Muscle of leg (tissue), 11 donors: ENCODE results near the gene GGT7. TPM values are rescaled to one million over a fixed set of nuclear protein-coding genes. Genes with fewer than 3 reads are reported as not detected.
"Not testable (repeated sequence)": the region's sequence is repeated elsewhere in the genome, so short reads cannot be mapped to it uniquely, and the experiment has no call there.

Experiments
- DNase-seq: peaks from one replicate; pipeline ENCODE4 v3.0.0; 2013
- H3K27ac ChIP-seq: one replicate; pipeline ENCODE4 v1.5.1; 2013; ENCODE audit warnings: mild to moderate bottlenecking, low read length, control low read depth
- H3K27me3 ChIP-seq: one replicate; pipeline ENCODE4 v1.6.1; 2013; ENCODE audit warnings: low read length; ENCODE audit not compliant: control insufficient read depth, insufficient read depth
- H3K36me3 ChIP-seq: one replicate; pipeline ENCODE4 v1.6.1; 2013; ENCODE audit warnings: low read length; ENCODE audit not compliant: control insufficient read depth, insufficient read depth
- H3K4me1 ChIP-seq: one replicate; pipeline ENCODE4 v1.6.1; 2013; ENCODE audit warnings: low read length; ENCODE audit not compliant: control insufficient read depth, insufficient read depth
- H3K4me3 ChIP-seq: one replicate; pipeline ENCODE4 v1.5.1; 2013; ENCODE audit warnings: low read length, control low read depth
- H3K9me3 ChIP-seq: replicated peaks from 2 replicates; pipeline ENCODE4 v1.6.1; 2013; ENCODE audit warnings: low read depth, low read length; ENCODE audit not compliant: control insufficient read depth
- WGBS: methylation state at CpG from one replicate; pipeline ENCODE4 v1.1.5; 2013; ENCODE audit warnings: missing lambda C conversion rate; ENCODE audit not compliant: insufficient coverage; 5-methylcytosine and 5-hydroxymethylcytosine counted together
- polyA plus RNA-seq, 8 donors: library from polyadenylated mRNA; unstranded; fragments of 120-200 nt; gene quantifications; one replicate each; pipeline versions ENCODE4 v1.2.1 to v1.2.3, GENCODE V29; 2013; ENCODE audit warnings: inconsistent platforms in 1 of 8, low replicate concordance in 1 of 8; ENCODE audit not compliant: insufficient read length in 8 of 8, insufficient read depth in 1 of 8
- total RNA-seq: library from RNA; stranded (reverse); fragments of 120-200 nt; gene quantifications from one replicate; pipeline ENCODE4 v1.2.4, GENCODE V29; 2013

GGT7 gene
- total and polyA plus RNA-seq, 9 donors: 4.5 to 24.7 (median 16.5) TPM

DNA sequence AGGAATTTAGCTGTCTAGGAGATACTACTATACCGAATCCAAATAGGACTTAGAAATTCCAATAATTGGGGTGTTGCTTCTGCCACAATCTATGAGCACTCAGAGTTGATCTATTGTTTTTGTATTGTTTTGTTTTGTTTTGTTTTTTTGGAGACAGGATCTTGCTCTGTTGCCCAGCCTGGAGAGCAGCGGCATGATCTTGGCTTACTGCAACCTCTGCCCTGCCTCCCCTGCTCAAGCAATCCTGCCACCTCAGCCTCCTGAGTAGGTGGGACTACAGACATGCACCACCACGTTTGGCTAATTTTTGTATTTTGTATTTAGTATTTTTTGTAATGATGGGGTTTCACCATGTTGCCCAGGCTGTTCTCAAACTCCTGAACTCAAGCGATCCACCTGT is 11.2 kb upstream of the GGT7 start:
- Histone ChIP-seq H3K27ac (no peak overlapping the region), H3K4me3 (no peak overlapping the region), H3K27me3 (no peaks in the 10 kb centered on the region), H3K4me1 (no peaks in the 10 kb centered on the region), H3K9me3 (no peaks in the 10 kb centered on the region), H3K36me3 (peaks cover 15% of the 10 kb centered on the region)
- 80% methylated on average over 1 of the region's 4 CpGs for WGBS
- no peak for DNase-seq

DNA sequence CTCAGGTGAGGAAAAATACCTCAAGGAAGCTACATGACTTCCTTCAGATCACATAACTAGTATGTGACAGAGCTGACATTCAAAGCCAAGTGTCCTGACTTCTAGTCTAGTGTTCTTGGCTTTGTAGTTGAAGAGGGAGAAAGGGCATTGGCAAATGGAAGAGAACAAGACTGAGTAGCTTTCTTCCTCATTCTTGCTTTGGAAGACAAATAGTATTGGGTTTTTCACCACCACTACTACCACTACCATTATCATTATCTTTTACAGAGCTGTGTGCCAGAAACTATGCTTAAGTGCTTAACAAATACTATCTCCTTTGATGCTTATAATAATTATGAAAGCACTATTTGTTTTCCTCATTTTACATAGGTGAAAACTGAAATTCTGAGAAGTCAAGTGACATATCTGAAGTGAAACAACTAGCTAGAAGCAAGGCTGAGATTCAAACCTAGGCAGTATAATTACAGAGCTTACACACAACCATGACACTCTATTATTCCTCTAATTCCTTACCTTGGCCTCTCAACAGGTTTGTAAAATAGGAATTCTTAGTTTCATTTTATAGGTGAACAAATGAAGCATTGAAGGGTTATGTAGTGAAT is 10.5 kb upstream of the GGT7 start:
- Histone ChIP-seq H3K27ac (no peak overlapping the region), H3K36me3 (peaks cover 15% of the 10 kb centered on the region), H3K9me3 (no peaks in the 10 kb centered on the region), H3K4me1 (no peaks in the 10 kb centered on the region), H3K27me3 (no peaks in the 10 kb centered on the region), H3K4me3 (no peak overlapping the region)
- no peak for DNase-seq

DNA sequence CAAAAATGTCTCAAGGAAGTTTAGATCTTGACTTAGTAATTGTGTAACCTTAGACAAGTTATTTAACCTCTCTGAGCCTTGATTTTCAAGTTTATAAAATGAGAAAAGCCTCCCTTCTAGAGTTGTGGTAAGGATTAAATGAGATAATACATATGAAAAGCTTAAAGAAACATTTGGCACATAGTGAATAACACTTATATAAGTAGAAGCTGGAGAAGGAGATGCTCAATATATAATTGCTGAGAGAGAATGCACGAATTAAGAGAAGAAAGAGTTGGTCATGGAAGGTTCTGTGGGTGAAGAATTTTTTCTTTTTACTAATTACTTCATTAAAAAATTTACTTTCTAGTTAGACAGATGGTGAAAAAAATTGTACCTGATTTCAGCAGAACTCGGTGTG is 9.0 kb upstream of the GGT7 start:
- no peak overlapping the region for H3K27ac ChIP-seq
- no peaks in the 10 kb centered on the region for H3K9me3 ChIP-seq
- H3K27me3 ChIP-seq: no peaks in the 10 kb centered on the region
- no peak for DNase-seq
- no peak overlapping the region for H3K4me3 ChIP-seq
- WGBS: 75% methylated on average over 1 of the region's 2 CpGs
- peaks cover 15% of the 10 kb centered on the region for H3K36me3 ChIP-seq
- H3K4me1 ChIP-seq: peaks cover 3% of the 10 kb centered on the region

DNA sequence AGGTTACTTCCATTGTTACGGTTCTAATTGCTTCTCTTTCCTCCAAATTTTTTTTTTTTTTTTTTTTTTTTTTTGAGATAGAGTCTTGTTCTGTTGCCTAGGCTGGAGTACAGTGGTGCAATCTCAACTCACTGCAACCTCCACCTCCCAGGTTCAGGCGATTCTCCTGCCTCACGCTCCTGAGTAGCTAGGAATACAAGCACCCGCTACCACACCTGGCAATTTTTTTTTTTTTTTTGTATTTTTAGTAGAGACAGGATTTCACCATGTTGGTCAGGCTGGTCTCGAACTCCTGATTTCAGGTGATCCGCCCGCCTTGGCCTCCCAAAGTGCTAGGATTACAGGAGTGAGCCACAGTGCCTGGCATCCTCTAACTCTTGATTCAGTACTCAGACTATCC is 8.3 kb upstream of the GGT7 start:
- WGBS: no CpG with 5 or more reads among the region's 7 CpGs
- not testable (repeated sequence) for H3K4me3 ChIP-seq, H3K27ac ChIP-seq

DNA sequence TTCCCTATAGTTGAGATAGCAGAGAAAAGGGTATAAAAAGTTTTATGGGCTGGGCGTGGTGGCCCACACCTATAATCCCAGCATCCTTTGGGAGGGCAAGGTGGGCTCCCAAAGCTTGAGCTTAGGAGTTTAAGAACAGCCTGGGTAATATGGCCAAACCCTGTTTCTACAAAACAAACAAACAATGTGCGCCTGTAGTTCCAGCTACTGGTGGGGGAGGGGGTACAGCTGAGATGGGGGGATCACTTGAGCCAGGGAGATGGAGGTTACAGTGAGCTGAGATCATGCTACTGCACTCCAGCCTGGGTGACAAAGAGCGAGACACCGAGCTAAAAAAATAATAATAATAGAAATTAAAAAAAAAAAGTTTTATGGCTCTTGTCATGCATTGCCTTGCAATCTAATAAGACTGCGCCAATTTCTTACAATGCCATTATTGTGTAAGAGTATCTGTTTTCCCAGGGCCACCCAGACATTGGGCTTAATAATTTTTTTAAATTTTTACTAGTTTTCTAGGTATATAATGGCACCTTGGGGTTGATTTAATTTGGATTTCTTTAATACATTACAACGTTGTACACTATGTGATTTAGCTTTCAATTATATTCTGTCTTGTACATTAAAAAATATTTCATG is 7.7 kb upstream of the GGT7 start:
- Histone ChIP-seq H3K27me3 (no peaks in the 10 kb centered on the region), H3K4me3 (no peak overlapping the region), H3K36me3 (peaks cover 15% of the 10 kb centered on the region), H3K9me3 (no peaks in the 10 kb centered on the region), H3K4me1 (peaks cover 8% of the 10 kb centered on the region), H3K27ac (no peak overlapping the region)
- DNase-seq: no peak
- WGBS: no CpG with 5 or more reads among the region's 6 CpGs

More for the DNA sequence above, 8.3 kb upstream of the GGT7 start:
- H3K4me1 ChIP-seq, DNase-seq, H3K27me3 ChIP-seq, H3K9me3 ChIP-seq: not testable (repeated sequence)
- peaks cover 15% of the 10 kb centered on the region for H3K36me3 ChIP-seq

DNA sequence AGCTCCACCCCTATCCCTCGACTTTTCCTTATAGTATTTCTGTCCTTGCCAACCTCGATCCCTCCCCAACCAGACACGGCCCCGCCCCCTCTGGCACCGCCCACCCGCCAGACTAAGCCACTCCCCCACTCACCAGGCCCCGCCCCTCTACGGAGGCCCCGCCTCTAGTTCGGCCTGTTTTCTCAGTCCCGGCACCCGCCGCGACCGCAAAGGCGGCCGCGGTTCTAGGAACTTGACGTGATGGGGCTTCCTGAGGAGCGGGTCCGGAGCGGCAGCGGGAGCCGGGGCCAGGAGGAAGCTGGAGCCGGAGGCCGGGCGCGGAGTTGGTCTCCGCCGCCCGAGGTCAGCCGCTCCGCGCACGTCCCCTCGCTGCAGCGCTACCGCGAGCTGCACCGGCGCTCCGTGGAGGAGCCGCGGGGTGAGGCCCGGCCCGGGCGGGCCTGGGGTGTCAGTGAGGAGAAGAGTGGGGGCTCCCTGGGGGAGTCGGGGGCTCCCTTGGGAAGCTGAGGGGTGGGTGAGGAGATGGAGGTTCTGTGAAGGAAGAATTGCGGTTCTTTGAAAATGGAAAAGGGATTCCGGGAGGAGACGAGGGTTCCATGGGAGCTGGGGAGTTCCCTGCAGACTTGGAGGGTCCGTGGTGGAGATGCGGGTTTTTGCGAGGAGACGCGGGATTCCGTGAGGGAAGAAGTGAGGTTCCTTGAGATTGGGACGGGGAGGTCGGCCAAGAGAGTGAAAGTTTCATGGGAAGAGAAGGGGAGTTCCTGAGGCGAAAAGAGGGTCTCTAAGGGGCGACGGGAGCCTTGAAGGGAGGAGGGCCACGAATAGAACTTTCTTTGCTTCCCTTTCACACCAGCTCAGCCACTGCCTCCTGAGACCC is 4.0 kb upstream of the GGT7 start, which contains the start of gene ACSS2:
ACSS2 (plus strand) TSS at position 207 of the 877 bp plus-strand sequence; CDS start at position 241, 34 bp downstream.
- WGBS: 1% methylated on average over 57 of the region's 63 CpGs
- no peak for DNase-seq
- H3K4me1 ChIP-seq: peaks cover 28% of the 10 kb centered on the region
- peak within 1 kb of the TSS; percentile 94 for H3K27ac ChIP-seq
- H3K4me3 ChIP-seq: peak within 1 kb of the TSS; percentile 75
- H3K36me3 ChIP-seq: no peaks in the 10 kb centered on the region
- H3K27me3 ChIP-seq: no peaks in the 10 kb centered on the region
- H3K9me3 ChIP-seq: no peaks in the 10 kb centered on the region

DNA sequence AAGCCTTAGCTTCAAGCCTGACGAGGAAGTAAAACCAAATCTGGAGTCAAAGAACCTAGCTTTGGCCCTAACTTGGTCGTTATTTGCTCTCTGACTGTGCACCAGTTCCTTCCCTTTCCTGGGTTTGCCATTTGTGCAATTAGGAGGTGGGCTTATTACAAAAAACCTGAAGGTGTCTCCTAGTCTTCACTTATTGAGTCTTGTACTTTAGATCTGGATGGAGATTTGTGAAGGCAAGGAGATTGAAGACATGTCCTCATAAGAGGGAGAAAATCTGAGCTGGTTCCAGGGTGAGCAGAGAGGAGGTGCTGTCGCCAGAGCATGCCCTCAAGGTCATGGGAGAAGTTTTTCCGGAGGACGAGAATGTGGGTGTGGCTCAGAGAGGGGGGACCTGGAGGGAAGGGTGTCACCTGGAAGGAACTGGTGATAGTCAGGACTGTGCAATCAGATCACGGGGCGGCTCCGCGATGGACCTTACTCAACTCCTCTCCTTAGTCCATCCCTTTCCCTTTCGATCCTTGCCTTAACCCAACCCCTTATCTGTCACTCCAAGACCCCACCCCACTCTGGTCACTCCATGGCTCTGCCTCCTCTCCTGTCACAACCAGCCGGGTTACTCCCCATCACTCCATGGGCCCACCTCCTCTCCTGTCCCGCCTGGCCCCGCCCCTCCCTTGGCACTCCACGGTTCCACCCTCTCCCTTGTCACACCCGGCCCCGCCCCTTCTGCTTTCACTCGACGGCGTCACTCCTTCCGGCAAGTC is 3.2 kb upstream of the GGT7 start:
- peaks cover 31% of the 10 kb centered on the region for H3K4me1 ChIP-seq

DNA sequence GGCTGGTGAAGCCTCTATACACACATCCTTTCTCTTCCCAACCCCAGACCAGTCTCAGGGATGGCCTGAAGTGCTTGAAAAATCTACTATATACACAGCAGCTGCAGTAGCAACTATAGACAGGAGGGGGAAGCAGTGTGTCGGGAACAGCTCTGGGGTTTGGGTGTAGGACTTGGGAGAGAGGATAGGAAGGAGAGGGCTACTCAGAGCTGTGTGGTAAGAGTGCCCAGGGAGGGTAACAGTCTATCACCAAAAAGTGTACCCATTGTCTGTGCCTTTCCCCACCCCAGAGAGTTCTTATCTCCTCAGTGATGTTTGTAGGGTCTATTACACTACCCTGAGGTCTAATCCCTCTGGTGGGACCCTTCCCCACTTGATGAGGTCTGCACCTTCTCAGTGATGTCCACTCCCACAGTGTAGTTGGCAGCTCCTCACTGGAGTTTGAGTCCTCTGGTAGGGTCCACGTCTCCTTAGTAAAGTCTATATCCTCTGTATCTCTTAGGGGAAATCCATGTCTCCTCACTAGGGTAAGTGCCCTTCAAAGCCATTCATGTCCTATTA is 1.5 kb upstream of the GGT7 start:
- no CpG with 5 or more reads among the region's 2 CpGs for WGBS
- Histone ChIP-seq H3K27me3 (no peaks in the 10 kb centered on the region), H3K4me1 (peaks cover 37% of the 10 kb centered on the region), H3K9me3 (no peaks in the 10 kb centered on the region), H3K4me3 (no peak overlapping the region), H3K36me3 (no peaks in the 10 kb centered on the region), H3K27ac (no peak overlapping the region)
- peak; percentile 85 for DNase-seq

More for the DNA sequence above, 3.2 kb upstream of the GGT7 start:
- WGBS: 7% methylated on average over 14 of the region's 20 CpGs
- Histone ChIP-seq H3K27ac (peak overlapping the region; percentile 94), H3K9me3 (no peaks in the 10 kb centered on the region), H3K27me3 (no peaks in the 10 kb centered on the region), H3K4me3 (peak overlapping the region; percentile 75), H3K36me3 (no peaks in the 10 kb centered on the region)
- peak; percentile 98 for DNase-seq

DNA sequence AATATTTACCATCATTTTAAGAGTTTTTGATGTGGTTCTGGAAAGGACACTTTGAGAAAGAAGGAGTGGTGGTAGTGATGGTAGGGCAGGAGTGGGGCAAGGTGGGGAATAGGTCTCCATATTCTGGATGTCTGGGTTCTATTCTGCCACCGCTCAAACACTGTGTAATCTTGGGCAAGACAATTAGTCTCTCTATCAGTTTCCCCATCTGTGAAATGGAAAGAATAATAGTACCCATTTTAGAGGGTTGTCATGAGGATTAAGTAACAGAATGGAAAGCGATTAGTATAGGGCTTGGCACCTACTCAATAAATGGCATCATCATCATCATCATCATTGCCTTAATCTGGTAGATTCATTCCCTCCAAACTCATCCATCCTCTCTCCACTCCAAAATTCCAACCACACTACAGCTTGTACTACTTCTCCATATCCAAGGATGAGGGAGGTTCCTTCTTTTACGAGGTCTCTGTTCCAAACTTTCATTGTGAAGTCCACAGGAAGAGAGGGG is 982 bp upstream of the GGT7 start:
- H3K4me1 ChIP-seq: peaks cover 37% of the 10 kb centered on the region

More for the DNA sequence above, 982 bp upstream of the GGT7 start:
- no CpG with 5 or more reads among the region's 3 CpGs for WGBS
- Histone ChIP-seq H3K36me3 (no peaks in the 10 kb centered on the region), H3K4me3 (no peak overlapping the region), H3K27me3 (no peaks in the 10 kb centered on the region), H3K9me3 (no peaks in the 10 kb centered on the region), H3K27ac (no peak overlapping the region)
- no peak for DNase-seq
